Caco-2 (cell line): Measurements from ENCODE around the gene BICRAL. TPM values are rescaled to one million over a fixed set of nuclear protein-coding genes. Genes with fewer than 3 reads are reported as not detected.

Experiments used
- BruUV-seq: library from RNA; stranded (reverse); fragments of 400-500 nt; replicated peaks from 2 replicates; lab custom pipeline; 2021; lab: Mats Ljungman, UMichigan
- CTCF ChIA-PET: fragments of 300-600 bp; sonication (Branson Sonifier 250); formaldehyde crosslinking; loops from one replicate; lab custom pipeline; 2022; ENCODE audit warnings: antibody characterized with exemption; lab: Charles Lee
- POLR2A ChIA-PET: fragments of 300-600 bp; sonication (Branson Sonifier 250); formaldehyde crosslinking; loops from one replicate; lab custom pipeline; 2022; ENCODE audit warnings: antibody characterized with exemption; lab: Charles Lee
- DNase-seq, 2 experiments: peaks; one replicate each; pipeline versions ENCODE4 v3.0.0 to v3.0.0-alpha.2; 2020 to 2022
- H3K27me3 ChIP-seq: replicated peaks from 2 replicates; pipeline ENCODE4 v1.6.0; 2011; ENCODE audit warnings: low read length; ENCODE audit not compliant: control insufficient read depth, insufficient read depth
- H3K36me3 ChIP-seq: 2 replicates; pipeline ENCODE4 v1.5.1; 2011; ENCODE audit warnings: low read length; ENCODE audit not compliant: control insufficient read depth, insufficient read depth
- H3K4me1 ChIP-seq: fragments of 250-450 bp; sonication (Bioruptor Pico); 2 replicates; pipeline ENCODE4 v1.5.1; 2020; ENCODE audit warnings: mild to moderate bottlenecking
- H3K4me3 ChIP-seq: 2 replicates; pipeline ENCODE4 v1.5.1; 2011; ENCODE audit warnings: low read depth, mild to moderate bottlenecking, control low read depth, low read length
- H3K9me3 ChIP-seq: fragments of 250-450 bp; sonication (Bioruptor Pico); 2 replicates; pipeline ENCODE4 v1.5.1; 2020; ENCODE audit warnings: mild to moderate bottlenecking, moderate library complexity
- H3K27ac Mint-ChIP-seq: one replicate; pipeline ENCODE4 v1.8.0; 2022; ENCODE audit warnings: mixed read lengths; ENCODE audit not compliant: unreplicated experiment
- H3K27me3 Mint-ChIP-seq: one replicate; pipeline ENCODE4 v1.8.0; 2022; ENCODE audit warnings: mixed read lengths; ENCODE audit not compliant: insufficient read depth, unreplicated experiment
- H3K36me3 Mint-ChIP-seq: one replicate; pipeline ENCODE4 v1.8.0; 2022; ENCODE audit warnings: mild to moderate bottlenecking, mixed read lengths; ENCODE audit not compliant: insufficient read depth, unreplicated experiment
- H3K4me1 Mint-ChIP-seq: one replicate; pipeline ENCODE4 v1.8.0; 2022; ENCODE audit warnings: low read depth, mixed read lengths; ENCODE audit not compliant: unreplicated experiment
- H3K4me3 Mint-ChIP-seq: one replicate; pipeline ENCODE4 v1.8.0; 2022; ENCODE audit warnings: mild to moderate bottlenecking, moderate library complexity, mixed read lengths; ENCODE audit not compliant: unreplicated experiment
- H3K9me3 Mint-ChIP-seq: one replicate; pipeline ENCODE4 v1.8.0; 2022; ENCODE audit warnings: mixed read lengths; ENCODE audit not compliant: unreplicated experiment
- intact Hi-C: fragments of 100-400 bp; cut with micrococcal nuclease; formaldehyde crosslinking; loops from one replicate; pipeline ENCODE4 v1.10.0; 2022; ENCODE audit not compliant: unreplicated experiment
- total RNA-seq: library from RNA; stranded (reverse); gene quantifications from 2 replicates; pipeline ENCODE4 v1.2.3, GENCODE V29; 2022
- TF ChIP-seq, protein P1 (sequence below), 2 experiments: fragments of 200-600 bp in 1 of 2; IDR thresholded peaks; 1 replicate in 1 of 2; 2 replicates in 1 of 2; pipeline versions ENCODE4 v1.5.1 to v1.8.0; 2011 to 2022; ENCODE audit warnings: antibody characterized with exemption in 1 of 2, control low read depth in 1 of 2, inconsistent platforms in 1 of 2, low read depth in 1 of 2, low read length in 1 of 2, mild to moderate bottlenecking in 1 of 2, moderate library complexity in 1 of 2; ENCODE audit not compliant: insufficient read depth in 1 of 2, severe bottlenecking in 1 of 2, unreplicated experiment in 1 of 2

Gene BICRAL
- total RNA-seq, 1 experiment from 2014 or later, result 5.3 TPM

GRCh38 chr6:42896178-42896719, 114.4 kb downstream of the BICRAL start:
- no peak overlapping the region for H3K4me3 Mint-ChIP-seq
- peaks cover 17% of the 10 kb centered on the region for H3K4me1 Mint-ChIP-seq
- no peaks in the 10 kb centered on the region for H3K9me3 Mint-ChIP-seq
- Histone ChIP-seq H3K9me3 (no peaks in the 10 kb centered on the region), H3K36me3 (no peaks in the 10 kb centered on the region), H3K4me3 (no peak overlapping the region), H3K4me1 (0 out of 2 replicates have a peak, but pooled peaks cover 5% of the 10 kb centered on the region), H3K27me3 (no peaks in the 10 kb centered on the region)
- peaks cover under 1% of the 10 kb centered on the region for H3K36me3 Mint-ChIP-seq
- DNase-seq, result no peak
- no peaks in the 10 kb centered on the region for H3K27me3 Mint-ChIP-seq
- H3K27ac Mint-ChIP-seq, result no peak overlapping the region
- BruUV-seq, result no TSS peak
- TF ChIP-seq, protein P1, sequence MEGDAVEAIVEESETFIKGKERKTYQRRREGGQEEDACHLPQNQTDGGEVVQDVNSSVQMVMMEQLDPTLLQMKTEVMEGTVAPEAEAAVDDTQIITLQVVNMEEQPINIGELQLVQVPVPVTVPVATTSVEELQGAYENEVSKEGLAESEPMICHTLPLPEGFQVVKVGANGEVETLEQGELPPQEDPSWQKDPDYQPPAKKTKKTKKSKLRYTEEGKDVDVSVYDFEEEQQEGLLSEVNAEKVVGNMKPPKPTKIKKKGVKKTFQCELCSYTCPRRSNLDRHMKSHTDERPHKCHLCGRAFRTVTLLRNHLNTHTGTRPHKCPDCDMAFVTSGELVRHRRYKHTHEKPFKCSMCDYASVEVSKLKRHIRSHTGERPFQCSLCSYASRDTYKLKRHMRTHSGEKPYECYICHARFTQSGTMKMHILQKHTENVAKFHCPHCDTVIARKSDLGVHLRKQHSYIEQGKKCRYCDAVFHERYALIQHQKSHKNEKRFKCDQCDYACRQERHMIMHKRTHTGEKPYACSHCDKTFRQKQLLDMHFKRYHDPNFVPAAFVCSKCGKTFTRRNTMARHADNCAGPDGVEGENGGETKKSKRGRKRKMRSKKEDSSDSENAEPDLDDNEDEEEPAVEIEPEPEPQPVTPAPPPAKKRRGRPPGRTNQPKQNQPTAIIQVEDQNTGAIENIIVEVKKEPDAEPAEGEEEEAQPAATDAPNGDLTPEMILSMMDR (IDR thresholded peaks at IDR 0.05; ENCODE audit: insufficient read depth in 1 of 2, low read depth in 1 of 2, low read length in 1 of 2, severe bottlenecking in 1 of 2, unreplicated experiment in 1 of 2), result no peak
- CTCF ChIA-PET, result interaction anchor here (0.7 to 0.8 kb wide), 2 partner anchors 163 to 460 kb away, joined by 4 to 8 read pairs; partner anchors contain the start of gene MRPL2
- intact Hi-C loops, result no loop called here
- POLR2A ChIA-PET, result interaction anchor here (0.7 kb wide), 1 partner anchor 138 kb away, joined by 3 read pairs; no protein-coding TSS in a partner anchor

GRCh38 chr6:42898891-42899361, 117.1 kb downstream of the BICRAL start:
- Histone ChIP-seq H3K4me3 (no peak overlapping the region), H3K36me3 (no peaks in the 10 kb centered on the region), H3K9me3 (no peaks in the 10 kb centered on the region), H3K4me1 (peaks cover 26% of the 10 kb centered on the region), H3K27me3 (no peaks in the 10 kb centered on the region)
- DNase-seq, result peak; percentile 62 to 77
- TF ChIP-seq, protein P1 (IDR thresholded peaks at IDR 0.05; ENCODE audit: insufficient read depth in 1 of 2, low read depth in 1 of 2, low read length in 1 of 2, severe bottlenecking in 1 of 2, unreplicated experiment in 1 of 2), result peak; percentile 59 to 80
- no peak overlapping the region for H3K4me3 Mint-ChIP-seq
- no peaks in the 10 kb centered on the region for H3K36me3 Mint-ChIP-seq
- no peaks in the 10 kb centered on the region for H3K9me3 Mint-ChIP-seq
- intact Hi-C loops, result loop anchor here (1.0 kb wide), 2 partner anchors 173 to 238 kb away; no protein-coding TSS in a partner anchor
- H3K27me3 Mint-ChIP-seq, result no peaks in the 10 kb centered on the region
- BruUV-seq, result no TSS peak
- no peak overlapping the region for H3K27ac Mint-ChIP-seq
- ChIA-PET POLR2A (no interaction called here), CTCF (no interaction called here)
- peaks cover 23% of the 10 kb centered on the region for H3K4me1 Mint-ChIP-seq

DNA sequence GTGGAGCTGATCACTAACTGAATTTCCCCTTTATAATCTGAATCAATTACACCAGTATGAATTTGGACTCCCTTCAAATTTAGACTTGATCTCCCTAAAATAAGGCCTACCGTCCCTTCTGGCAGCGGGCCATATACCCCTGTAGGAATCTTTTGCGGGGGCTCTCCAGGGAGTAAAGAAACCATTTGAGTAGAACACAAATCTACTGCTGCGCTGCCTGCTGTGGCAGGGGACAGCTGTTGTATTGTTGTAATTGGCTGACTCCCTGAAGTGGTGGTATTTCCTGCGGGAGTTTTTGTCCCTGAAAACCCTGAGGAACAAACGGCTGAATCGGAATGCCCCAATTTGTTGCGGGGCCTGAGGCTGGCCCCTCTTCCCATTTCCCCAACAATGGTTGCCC, 118.0 kb downstream of the BICRAL start:
- H3K27ac Mint-ChIP-seq, result no peak overlapping the region
- H3K4me3 ChIP-seq, result no peak overlapping the region
- peaks cover 21% of the 10 kb centered on the region for H3K4me1 ChIP-seq
- no peaks in the 10 kb centered on the region for H3K36me3 Mint-ChIP-seq
- DNase-seq, result no peak
- H3K4me1 Mint-ChIP-seq, result peaks cover 19% of the 10 kb centered on the region
- H3K9me3 ChIP-seq, result no peaks in the 10 kb centered on the region
- no TSS peak for BruUV-seq
- H3K9me3 Mint-ChIP-seq, result no peaks in the 10 kb centered on the region
- intact Hi-C loops, result loop anchor here (1.0 to 10.0 kb wide), 7 partner anchors 85 to 605 kb away; partner anchors contain the start of genes CUL7 and PPP2R5D
- no peaks in the 10 kb centered on the region for H3K27me3 ChIP-seq
- H3K36me3 ChIP-seq, result no peaks in the 10 kb centered on the region
- POLR2A ChIA-PET, result interaction anchor here (0.8 kb wide), 1 partner anchor 84 kb away, joined by 3 read pairs; the partner anchor contains the start of gene PPP2R5D
- TF ChIP-seq, protein P1 (IDR thresholded peaks at IDR 0.05; ENCODE audit: insufficient read depth in 1 of 2, low read depth in 1 of 2, low read length in 1 of 2, severe bottlenecking in 1 of 2, unreplicated experiment in 1 of 2), result no peak
- CTCF ChIA-PET, result interaction anchor here (1.8 kb wide), 1 partner anchor 30 kb away, joined by 4 read pairs; the partner anchor contains the start of gene CNPY3
- H3K4me3 Mint-ChIP-seq, result no peak overlapping the region
- no peaks in the 10 kb centered on the region for H3K27me3 Mint-ChIP-seq
